ENCODE data around the gene ATCAY.
"Not testable (repeated sequence)": the region's sequence is repeated elsewhere in the genome, so short reads cannot be mapped to it uniquely, and the experiment has no call there.

ATCAY gene

DNA sequence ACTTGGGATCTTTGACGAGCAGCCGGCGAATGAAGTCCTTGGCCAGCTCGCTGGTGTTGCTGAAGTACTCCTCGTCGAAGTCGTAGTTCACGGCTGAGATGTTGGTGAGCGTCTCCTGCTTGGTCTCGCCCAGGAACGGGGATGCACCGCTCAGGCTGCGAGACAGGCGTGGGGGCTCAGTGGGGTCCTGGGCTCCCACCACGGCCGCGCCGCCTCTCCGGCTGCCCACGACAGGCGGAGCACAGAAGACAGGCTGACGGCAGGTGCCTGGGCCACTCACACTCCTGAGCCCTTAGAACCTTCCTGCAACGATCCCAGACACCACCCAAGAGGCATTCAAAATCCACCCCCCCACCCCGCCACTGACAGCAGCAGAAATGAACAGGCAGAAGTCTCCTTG is 80.5 kb downstream of the ATCAY start:
- Mint-ChIP-seq H3K9me3 (no peaks in the 10 kb centered on the region), H3K4me3 (no peak overlapping the region), H3K36me3 (ENCODE audit: low read depth) (peaks cover 3% of the 10 kb centered on the region), H3K27me3 (ENCODE audit: low read depth) (no peaks in the 10 kb centered on the region), H3K27ac (no peak overlapping the region), H3K4me1 (ENCODE audit: low read depth) (no peaks in the 10 kb centered on the region)

DNA sequence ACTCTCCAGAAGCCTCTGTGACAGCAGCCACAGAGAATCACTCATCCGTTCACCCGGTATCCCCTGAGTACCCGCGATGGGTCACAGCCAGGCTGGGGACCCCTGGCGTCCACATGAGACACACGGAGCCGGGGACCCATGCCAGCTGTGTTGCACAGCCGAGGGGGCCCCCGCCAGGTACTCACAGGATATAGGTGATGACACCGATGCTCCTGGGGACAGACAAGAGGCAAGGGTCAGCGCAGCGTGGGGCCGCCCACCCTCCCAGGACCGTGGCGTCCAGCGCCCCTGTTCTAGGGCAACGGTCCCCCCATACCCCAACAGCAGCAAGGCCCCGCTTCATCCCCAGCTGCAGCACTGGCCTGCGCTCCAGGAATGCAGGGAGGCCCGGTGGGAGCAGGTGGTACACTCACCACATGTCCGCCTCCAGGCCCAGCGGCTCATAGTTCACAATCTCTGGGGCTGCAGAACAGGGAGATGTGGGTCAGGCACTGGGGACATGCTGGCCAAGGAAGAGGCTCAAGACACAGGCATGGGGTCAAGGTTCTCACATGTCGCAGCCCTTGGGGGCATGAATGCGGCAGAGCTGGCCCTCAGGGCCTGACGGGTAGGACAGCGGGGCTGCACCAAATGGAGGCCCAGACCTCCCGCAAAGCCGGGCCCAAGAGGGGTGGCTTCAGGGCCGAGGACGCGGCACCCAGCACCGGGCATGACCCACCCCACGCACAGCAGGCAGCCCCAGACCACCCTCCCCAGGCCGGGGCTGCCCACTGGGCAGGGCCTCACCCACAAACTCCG is 83.2 kb downstream of the ATCAY start:
- Mint-ChIP-seq H3K4me1 (ENCODE audit: low read depth) (peaks cover 2% of the 10 kb centered on the region), H3K27me3 (ENCODE audit: low read depth) (no peaks in the 10 kb centered on the region), H3K36me3 (ENCODE audit: low read depth) (peaks cover 9% of the 10 kb centered on the region), H3K27ac (no peak overlapping the region), H3K9me3 (no peaks in the 10 kb centered on the region), H3K4me3 (no peak overlapping the region)

DNA sequence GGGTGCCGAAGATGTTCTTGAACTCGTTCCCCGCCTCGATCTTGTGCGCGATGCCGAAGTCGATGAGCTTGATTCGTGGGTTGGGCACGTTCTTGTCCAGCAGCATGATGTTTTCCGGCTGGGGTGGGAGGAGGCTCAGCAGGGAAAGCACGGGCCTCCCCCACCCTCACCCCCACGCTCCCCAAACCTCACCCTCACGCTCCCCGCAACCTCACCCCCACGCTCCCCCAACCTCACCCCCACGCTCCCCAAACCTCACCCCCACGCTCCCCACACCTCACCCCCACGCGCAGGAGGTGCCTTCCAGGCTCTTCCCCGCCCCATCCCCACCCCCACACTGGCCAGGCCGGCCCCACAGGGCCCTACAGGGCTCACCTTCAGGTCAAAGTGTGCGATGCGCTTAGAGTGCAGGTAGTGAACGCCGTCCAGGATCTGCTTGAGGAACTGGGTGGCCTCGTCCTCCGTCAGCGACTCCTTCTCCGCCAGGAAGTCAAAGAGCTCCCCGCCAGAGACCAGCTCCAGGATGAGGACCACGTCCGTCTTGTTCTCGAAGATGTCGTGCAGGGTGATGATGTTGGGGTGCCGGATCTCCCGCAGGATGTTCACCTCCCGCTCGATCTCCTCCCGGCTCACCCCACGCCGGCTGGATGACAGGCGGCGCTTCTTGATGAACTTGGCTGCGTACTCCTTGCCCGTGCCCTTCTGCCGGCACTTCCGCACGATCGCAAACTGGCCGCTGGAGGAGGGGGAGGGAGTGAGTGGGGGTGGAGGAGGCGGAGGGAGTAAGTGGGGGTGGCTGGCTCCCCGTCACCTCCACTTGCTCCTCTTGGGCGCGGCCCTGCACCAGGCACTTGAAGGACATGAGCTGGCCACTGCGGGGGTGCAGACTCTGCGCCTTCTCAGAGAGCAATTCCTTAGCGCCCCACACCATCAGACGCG is 84.0 kb downstream of the ATCAY start:
- H3K27ac Mint-ChIP-seq, result no peak overlapping the region
- H3K27me3 Mint-ChIP-seq (ENCODE audit: low read depth), result no peaks in the 10 kb centered on the region
- H3K4me3 Mint-ChIP-seq, result no peak overlapping the region
- H3K9me3 Mint-ChIP-seq, result no peaks in the 10 kb centered on the region
- H3K4me1 Mint-ChIP-seq (ENCODE audit: low read depth), result peaks cover 7% of the 10 kb centered on the region
- peaks cover 11% of the 10 kb centered on the region for H3K36me3 Mint-ChIP-seq (ENCODE audit: low read depth)

DNA sequence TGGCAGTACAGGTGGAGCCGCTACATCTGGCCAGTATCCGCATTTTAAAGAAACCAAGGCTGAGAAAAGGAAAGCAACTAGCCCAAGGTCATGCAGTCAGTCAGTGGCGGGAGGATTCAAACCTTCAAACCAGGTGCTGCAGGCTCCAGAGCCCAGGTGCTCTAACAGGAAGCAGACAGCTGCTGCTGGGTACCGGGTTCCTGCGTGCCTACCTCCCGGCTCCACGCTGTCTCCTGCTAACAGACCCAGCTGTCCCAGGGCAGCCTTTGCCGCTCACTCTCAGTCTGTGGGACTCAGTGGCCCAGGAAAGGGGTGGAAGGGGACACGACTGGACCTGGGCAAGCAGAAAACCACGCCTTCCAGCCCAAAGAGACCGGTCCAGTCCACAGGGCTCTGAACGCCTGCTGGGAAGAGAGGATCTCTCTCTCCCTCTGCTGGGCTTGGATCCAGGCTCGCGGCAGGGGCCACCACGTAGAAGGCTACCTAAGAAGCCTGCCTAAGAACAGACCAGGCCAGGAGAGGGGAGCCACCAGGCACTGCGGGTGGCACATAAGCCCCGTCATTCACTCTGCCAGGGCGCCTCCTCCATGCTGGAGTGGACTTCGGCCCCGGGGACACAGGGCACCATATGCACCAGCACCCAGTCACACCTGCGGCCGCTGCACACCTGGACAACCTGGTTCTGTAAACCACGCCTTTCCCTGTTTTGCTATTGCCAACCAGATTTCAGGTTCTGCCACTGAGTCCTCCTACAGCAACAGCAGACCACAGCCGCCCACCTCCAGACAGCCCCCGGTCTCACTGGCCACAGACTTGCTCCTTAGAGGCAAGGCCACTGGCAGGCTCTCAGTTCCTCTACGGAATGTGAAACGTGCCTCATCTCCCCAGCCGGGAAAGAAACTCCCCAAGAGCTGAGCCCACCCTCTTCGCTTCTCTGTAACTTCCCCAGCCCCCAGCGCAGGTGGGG is 85.8 kb downstream of the ATCAY start:
- Mint-ChIP-seq H3K27me3 (ENCODE audit: low read depth) (no peaks in the 10 kb centered on the region), H3K27ac (no peak overlapping the region), H3K36me3 (ENCODE audit: low read depth) (peaks cover 18% of the 10 kb centered on the region), H3K9me3 (no peaks in the 10 kb centered on the region), H3K4me3 (no peak overlapping the region), H3K4me1 (ENCODE audit: low read depth) (peaks cover 20% of the 10 kb centered on the region)

DNA sequence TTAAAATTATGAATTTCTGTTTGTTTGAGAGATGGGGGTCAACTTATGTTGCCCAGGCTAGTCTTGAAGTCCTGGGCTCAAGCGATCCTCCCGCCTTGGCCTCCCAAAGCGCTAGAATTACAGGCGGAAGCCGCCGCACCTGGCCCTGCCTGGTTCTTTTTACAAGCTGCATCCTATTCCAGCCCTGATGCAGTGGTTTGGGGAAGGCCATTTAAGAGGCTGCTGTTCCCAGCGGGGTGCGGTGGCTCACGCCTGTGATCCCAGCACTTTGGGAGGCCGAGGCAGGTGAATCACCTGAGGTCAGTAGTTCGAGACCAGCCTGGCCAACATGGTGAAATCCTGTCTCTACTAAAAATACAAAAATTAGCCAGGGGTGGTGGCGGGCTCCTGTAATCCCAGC is 87.5 kb downstream of the ATCAY start:
- H3K4me3 Mint-ChIP-seq, result not testable (repeated sequence)

DNA sequence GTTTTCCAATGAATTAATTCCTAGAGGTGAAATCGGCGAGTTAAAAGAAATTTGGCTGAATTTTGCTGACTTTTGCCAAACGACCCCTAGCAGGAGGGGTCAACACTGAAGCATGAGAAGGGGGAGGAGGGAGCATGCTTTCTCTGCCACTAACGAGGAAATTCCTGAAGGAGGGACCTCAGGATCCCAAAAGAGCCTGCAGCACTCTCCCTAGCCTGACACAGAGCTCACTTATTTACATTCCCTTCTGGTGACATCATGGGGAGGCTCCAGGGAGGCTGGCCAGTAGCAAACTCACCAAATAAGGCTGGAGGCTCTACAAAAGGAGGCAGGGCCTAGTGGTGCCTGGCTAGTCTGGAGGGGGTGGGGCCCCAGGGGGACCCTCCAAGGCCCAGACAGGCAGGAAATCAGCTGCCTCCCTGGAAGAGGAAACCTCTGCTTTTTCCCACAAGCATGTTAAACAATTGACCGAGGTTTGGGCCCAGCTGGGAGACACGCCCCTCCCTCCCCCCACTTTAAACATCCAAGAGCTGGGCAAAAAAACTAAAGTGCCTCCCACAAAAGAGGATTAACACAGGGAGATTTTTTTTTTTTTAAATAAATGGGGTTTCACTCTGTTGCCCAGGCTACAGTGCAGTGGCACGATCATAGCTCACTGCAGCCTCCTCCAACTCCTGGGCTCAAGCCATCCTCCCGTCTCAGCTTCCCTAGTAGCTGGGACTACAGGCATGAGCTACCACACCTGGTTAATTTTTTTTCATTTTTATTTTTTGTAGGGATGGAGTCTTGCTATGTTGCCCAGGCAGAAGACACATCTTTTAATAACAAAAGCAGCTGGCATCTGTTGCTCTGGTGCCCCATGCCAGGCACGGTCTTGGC is 88.3 kb downstream of the ATCAY start:
- Mint-ChIP-seq H3K4me1 (ENCODE audit: low read depth) (peaks cover 22% of the 10 kb centered on the region), H3K4me3 (peak overlapping the region; percentile 37), H3K27me3 (ENCODE audit: low read depth) (no peaks in the 10 kb centered on the region), H3K36me3 (ENCODE audit: low read depth) (peaks cover 18% of the 10 kb centered on the region), H3K9me3 (no peaks in the 10 kb centered on the region), H3K27ac (no peak overlapping the region)

More for the DNA sequence above, 87.5 kb downstream of the ATCAY start:
- not testable (repeated sequence) for H3K27me3 Mint-ChIP-seq (ENCODE audit: low read depth); H3K27ac Mint-ChIP-seq; H3K9me3 Mint-ChIP-seq
- Mint-ChIP-seq H3K4me1 (ENCODE audit: low read depth) (peaks cover 22% of the 10 kb centered on the region), H3K36me3 (ENCODE audit: low read depth) (peaks cover 18% of the 10 kb centered on the region)

DNA sequence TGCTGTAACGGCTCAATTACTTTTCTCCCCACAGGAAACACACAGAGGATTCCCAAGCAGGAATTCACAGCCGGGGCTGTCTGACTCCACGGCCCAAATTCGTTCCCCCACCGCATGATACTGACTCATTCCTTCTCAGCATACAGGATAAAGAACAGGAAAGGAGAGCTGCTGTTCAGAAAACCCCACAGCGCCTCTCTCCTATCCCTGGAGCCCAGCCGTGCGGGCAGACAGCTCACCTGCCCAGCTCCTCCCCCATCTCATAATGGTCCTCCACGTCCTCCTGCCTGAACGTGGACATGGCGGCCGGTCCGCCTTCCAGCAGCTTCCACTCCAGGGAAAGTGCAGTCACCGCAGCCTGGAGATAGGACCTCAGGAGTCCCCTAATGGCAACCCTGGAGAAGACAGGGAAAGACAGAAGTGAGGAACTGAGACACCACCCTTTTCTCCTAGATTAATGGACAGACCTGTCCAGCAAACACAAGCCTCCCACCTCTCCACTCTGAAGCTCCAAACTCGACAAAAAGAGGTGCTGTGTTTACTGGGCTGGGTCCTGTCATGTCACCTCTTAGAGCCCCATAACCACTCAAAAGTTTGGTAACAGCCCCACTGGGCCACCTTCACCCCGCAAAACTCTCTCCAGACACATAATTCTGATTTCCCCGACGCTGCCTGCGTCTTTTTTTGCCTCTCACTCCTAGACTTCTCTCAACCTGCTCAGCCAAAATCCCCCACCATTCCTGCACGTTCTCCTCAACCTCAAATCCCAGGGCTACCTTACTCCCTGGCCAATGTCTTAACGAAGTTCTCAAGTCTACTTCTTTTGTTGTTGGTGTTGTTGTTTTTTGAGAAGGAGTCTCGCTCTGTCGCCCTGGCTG is 89.2 kb downstream of the ATCAY start:
- no peaks in the 10 kb centered on the region for H3K27me3 Mint-ChIP-seq (ENCODE audit: low read depth)
- H3K9me3 Mint-ChIP-seq, result no peaks in the 10 kb centered on the region
- peak overlapping the region; percentile 81 for H3K27ac Mint-ChIP-seq
- H3K36me3 Mint-ChIP-seq (ENCODE audit: low read depth), result peaks cover 18% of the 10 kb centered on the region
- peaks cover 22% of the 10 kb centered on the region for H3K4me1 Mint-ChIP-seq (ENCODE audit: low read depth)
- H3K4me3 Mint-ChIP-seq, result peak overlapping the region; percentile 95

DNA sequence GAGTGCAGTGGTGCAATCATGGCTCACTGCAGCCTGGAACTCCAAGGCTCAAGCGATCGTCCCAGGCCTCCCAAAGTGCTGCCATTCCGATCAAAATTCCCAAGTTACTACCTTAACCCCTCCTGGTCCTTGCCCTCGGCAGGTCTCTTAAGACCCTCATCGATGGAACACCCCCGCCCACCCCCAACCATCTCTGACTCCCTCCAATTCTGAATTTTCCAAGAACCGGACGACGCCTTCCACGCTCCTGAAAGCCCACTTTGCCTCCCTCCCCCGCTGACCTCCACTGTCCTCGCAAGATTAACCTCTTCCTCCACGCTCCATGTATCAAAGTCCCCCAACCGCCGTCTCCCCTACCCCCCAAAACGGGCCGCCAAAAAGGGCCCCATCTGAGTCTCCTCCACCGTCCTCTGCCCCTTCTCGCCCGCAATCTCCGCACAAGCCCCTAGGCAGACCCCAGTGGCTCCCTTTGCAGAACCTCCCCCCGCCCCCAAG is 89.9 kb downstream of the ATCAY start:
- no peaks in the 10 kb centered on the region for H3K27me3 Mint-ChIP-seq (ENCODE audit: low read depth)
- peak overlapping the region; percentile 81 for H3K27ac Mint-ChIP-seq
- peaks cover 22% of the 10 kb centered on the region for H3K4me1 Mint-ChIP-seq (ENCODE audit: low read depth)
- H3K9me3 Mint-ChIP-seq, result no peaks in the 10 kb centered on the region
- H3K36me3 Mint-ChIP-seq (ENCODE audit: low read depth), result peaks cover 14% of the 10 kb centered on the region
- H3K4me3 Mint-ChIP-seq, result peak overlapping the region; percentile 95

DNA sequence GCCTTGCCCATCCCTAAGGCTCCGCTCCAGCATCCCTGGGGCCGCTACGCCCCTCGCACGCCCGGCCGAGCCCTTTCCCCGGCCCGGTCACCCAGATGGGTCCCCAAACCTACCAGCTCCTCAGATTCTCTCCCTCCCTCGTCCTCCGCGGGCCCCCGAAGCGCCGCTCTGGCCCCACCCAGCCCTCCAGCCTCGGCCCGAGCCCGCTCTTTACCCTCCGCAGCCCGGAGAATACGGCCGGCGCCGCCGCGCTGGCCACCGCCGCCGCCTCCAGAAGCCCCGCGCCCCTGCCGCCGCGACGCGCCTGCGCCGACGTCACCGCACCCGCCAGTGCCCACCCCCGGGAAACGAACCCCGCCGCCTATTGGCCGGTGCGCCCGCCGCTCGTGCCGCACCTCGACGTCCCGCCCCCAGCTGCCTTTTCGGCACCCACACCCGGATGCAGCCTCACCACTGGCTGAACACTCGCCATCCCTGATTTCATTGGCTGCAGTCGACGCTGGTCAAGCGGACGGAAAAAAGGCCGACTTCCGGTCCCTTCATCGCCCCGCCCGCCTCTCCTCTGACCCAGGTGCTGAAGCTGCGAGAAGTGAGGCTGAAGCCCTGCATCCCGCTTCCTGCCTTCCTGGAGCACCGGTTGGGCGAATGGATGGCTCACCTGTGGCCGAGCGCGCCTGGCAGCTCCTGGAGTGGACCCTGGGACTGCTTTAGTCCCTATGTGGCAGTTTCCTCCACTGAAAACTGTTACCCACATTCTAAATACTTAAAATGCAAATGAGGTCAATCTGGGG is 90.5 kb downstream of the ATCAY start, which contains the start of gene DAPK3:
TSS of gene DAPK3 (minus strand) at position 292 of the 791 bp plus-strand sequence. CDS start 1,364 bp downstream, outside the sequence.
- Mint-ChIP-seq H3K27ac (peak within 1 kb of the TSS; percentile 81), H3K36me3 (ENCODE audit: low read depth) (peaks cover 18% of the 10 kb centered on the region)

DNA sequence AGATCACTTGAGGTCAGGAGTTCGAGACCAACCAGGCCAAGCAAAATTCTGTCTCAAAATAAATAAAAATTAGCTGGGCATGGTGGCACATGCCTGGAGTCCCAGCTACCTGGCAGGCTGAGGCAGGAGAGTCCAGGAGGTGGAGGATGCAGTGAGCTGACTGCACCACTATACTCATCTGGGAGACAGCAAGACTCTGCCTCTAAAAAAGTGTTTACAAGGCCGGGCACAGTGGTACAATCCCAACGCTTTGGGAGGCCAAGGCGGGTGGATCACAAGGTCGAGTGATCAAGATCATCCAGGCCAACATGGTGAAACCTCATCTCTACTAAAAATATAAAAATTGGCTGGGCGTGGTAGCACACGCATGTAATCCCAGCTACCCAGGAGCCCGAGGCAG is 94.7 kb downstream of the ATCAY start:
- no peak overlapping the region for H3K27ac Mint-ChIP-seq
- no peak overlapping the region for H3K4me3 Mint-ChIP-seq

More for the DNA sequence above, 90.5 kb downstream of the ATCAY start, which contains the start of gene DAPK3:
- H3K4me1 Mint-ChIP-seq (ENCODE audit: low read depth), result peaks cover 22% of the 10 kb centered on the region
- no peaks in the 10 kb centered on the region for H3K27me3 Mint-ChIP-seq (ENCODE audit: low read depth)
- H3K9me3 Mint-ChIP-seq, result no peaks in the 10 kb centered on the region
- H3K4me3 Mint-ChIP-seq, result peak within 1 kb of the TSS; percentile 95

DNA sequence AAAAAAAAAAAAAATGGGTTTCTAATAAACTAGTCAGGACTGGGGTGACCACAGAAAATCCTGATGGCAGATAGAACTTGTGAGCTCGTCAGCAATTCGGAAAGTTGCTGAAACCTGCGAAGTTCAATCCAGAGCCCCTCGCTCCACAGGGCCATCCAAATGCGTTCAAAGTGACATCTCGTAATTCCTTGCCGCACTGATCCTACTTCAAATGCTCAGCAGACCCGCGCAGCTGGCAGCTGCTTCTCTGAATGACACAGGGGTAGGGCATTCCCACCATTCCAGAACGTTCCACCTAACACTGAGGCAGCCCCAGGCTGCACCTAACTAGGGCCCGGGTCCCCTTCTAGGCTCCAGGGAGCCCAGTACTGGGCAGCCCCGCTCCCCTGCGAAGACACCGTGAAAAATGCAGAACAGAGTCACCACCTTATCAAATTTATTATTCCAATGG is 95.2 kb downstream of the ATCAY start:
- no peaks in the 10 kb centered on the region for H3K9me3 Mint-ChIP-seq
- H3K27ac Mint-ChIP-seq, result no peak overlapping the region
- H3K4me3 Mint-ChIP-seq, result no peak overlapping the region
- peaks cover 9% of the 10 kb centered on the region for H3K4me1 Mint-ChIP-seq (ENCODE audit: low read depth)
- peaks cover 26% of the 10 kb centered on the region for H3K36me3 Mint-ChIP-seq (ENCODE audit: low read depth)
- no peaks in the 10 kb centered on the region for H3K27me3 Mint-ChIP-seq (ENCODE audit: low read depth)

More for the DNA sequence above, 94.7 kb downstream of the ATCAY start:
- Mint-ChIP-seq H3K9me3 (no peaks in the 10 kb centered on the region), H3K36me3 (ENCODE audit: low read depth) (peaks cover 24% of the 10 kb centered on the region), H3K4me1 (ENCODE audit: low read depth) (peaks cover 13% of the 10 kb centered on the region), H3K27me3 (ENCODE audit: low read depth) (no peaks in the 10 kb centered on the region)
